OCI-LY1 (cell line): ENCODE data around the gene AGAP1.

Experiments
- EZH2 ChIP-seq: fragments of 200-600 bp; sonication (generic), shearing (Covaris generic); IDR thresholded peaks from 2 replicates; pipeline ENCODE4 v1.8.0; 2017; ENCODE audit warnings: borderline replicate concordance, mixed run types, mild to moderate bottlenecking, antibody characterized with exemption, low read length, moderate library complexity, mixed read lengths
- TF ChIP-seq, protein P1 (sequence below): fragments of 200-600 bp; sonication (generic), shearing (Covaris generic); IDR thresholded peaks from 2 replicates; pipeline ENCODE4 v1.5.1; 2017; ENCODE audit warnings: mild to moderate bottlenecking, antibody characterized with exemption, low read length, moderate library complexity, mixed read lengths

DNA sequence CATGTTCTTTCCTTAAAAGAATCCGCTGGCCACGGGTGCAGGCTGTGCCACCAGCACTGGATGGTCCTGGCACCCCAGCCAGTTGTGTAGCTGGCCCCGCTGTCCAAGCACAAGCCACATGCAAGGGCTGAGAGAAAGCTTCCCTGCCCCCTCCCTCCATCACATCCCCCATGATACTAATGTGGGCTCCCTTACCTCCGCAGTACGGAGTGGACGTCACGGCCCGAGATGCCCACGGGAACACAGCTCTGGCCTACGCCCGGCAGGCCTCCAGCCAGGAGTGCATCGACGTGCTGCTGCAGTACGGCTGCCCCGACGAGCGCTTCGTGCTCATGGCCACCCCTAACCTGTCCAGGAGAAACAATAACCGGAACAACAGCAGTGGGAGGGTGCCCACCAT, 629.9 kb downstream of the AGAP1 start:
- no peak for TF ChIP-seq EZH2
- TF ChIP-seq, protein P1, sequence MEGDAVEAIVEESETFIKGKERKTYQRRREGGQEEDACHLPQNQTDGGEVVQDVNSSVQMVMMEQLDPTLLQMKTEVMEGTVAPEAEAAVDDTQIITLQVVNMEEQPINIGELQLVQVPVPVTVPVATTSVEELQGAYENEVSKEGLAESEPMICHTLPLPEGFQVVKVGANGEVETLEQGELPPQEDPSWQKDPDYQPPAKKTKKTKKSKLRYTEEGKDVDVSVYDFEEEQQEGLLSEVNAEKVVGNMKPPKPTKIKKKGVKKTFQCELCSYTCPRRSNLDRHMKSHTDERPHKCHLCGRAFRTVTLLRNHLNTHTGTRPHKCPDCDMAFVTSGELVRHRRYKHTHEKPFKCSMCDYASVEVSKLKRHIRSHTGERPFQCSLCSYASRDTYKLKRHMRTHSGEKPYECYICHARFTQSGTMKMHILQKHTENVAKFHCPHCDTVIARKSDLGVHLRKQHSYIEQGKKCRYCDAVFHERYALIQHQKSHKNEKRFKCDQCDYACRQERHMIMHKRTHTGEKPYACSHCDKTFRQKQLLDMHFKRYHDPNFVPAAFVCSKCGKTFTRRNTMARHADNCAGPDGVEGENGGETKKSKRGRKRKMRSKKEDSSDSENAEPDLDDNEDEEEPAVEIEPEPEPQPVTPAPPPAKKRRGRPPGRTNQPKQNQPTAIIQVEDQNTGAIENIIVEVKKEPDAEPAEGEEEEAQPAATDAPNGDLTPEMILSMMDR: no peak
